ENCODE measurements around the gene CFAP210.
A peak's percentile ranks its signal among the peaks of the same experiment; 100 is the strongest.

Gene CFAP210, protein sequence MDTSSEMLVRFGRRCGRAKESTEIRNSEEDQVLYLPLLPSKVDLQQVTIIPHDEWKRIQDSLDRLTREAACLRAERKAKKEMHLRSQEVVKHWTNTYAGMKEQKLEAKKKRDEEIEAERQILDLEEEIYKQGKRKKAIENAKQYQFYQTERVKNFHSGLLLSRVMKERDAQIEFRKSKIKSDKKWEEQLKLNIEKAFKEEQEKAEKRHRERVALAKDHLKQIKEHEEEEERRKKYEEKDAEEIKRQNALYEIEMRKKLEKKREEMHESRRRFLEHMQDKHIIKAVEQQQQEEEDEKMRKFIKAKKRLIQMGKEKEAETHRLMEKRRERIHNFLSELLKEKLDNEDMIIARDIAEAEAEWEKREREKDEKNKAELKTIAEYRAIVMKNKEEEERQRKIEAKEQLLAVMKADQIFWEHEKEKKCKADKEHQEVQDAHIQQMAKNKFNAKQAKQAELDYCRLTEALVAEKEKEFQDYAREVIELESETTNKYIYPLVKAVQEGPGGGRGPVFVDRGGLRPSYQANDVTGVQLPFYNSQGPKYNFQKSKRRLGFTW

GRCh38 chr2:169694113-169694893, at the start of gene CFAP210, which contains the start of gene PHOSPHO2:
Gene CFAP210 (minus strand): TSS chr2:169694405. CDS start chr2:169694327, 78 bp downstream.
Gene PHOSPHO2 (plus strand): TSS chr2:169694469. CDS start chr2:169700972, 6,503 bp downstream.
- peak; percentile 99 for DNase-seq

GRCh38 chr2:169743549-169743948, 49.3 kb upstream of the CFAP210 start:
- DNase-seq, result no peak

GRCh38 chr2:169739351-169739750, 45.1 kb upstream of the CFAP210 start:
- no peak for DNase-seq

GRCh38 chr2:169738566-169739229, 44.5 kb upstream of the CFAP210 start:
- DNase-seq, result no peak

DNA sequence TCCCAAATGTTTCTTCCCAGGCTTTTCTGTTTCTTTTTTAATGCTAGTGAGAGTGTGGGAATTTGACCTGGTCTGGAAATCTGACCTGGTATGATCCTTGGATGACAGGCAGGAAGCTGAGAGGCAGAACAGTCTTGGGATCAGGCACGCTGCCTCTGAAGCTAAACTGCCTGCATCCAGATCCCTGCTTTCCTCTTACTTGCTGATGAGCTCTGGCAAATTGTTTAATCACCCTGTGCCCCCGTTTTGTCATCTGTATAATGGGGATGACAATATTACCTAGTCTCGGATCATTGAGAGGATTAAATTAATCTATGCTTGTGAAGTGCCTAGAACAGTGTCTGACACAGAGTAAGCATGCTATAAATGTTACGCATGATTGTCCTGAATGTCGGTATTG, 42.7 kb upstream of the CFAP210 start:
- DNase-seq, result no peak

- DNase-seq, result no peak
Observed at GRCh38 chr2:169735623-169736022, 41.4 kb upstream of the CFAP210 start.

GRCh38 chr2:169734169-169734847, 40.1 kb upstream of the CFAP210 start:
- DNase-seq, result peak; percentile 69

DNA sequence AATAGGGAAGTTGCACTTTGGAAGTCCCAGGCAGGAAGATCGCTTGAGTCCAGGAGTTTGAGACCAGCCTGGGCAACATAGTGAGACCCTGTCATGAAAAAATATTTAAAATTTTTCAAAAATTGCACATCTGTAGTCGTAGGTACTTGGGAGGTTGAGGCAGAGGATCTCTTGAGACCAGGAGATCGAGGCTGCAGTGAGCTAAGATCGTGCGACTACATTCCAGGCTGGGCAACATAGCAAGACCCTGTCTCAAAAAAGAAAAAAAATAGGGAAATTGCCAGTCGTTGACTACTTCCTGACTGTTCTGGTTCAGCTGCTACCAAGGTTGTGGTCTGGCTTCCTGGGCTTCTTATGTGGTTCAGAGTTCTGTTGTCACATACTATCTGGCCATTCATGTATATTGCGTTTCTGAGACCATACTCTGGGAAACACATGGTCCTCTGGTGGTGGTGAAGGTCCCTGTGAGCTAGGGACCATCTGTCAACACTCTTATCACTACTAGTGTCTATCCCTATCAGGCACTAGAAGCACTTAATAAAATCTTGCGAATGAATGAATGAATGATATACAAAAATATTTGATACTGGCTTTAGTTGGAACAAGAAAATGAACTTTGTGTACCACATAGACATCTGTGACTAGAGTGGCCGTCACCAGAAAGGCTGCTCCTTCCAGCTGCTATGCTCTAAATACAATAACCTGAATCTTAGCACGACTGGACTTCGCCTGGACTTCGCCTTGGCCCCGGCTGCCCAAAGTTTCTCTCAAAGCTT, 38.6 kb upstream of the CFAP210 start:
- no peak for DNase-seq

DNA sequence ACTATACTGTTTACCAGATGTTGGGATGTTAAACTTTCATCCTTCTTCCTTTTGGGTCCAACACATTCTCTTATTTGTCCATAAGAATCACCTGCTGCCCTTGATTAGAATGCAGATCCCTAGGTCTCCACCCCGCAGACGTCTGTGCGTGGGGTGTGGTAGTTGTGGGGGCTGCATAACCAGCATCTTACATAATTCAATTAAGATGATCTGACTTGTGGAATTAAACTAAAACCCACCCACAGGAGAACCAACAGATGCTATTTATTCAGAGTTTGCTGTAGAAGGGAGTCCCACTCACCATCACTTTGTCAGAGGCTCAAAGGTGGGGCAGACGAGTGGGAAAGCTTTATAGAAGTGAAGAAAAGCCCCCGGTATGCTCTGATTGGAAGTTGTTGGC, 37.9 kb upstream of the CFAP210 start:
- DNase-seq, result no peak

- no peak for DNase-seq
Observed at GRCh38 chr2:169729274-169729605, 35.0 kb upstream of the CFAP210 start.

DNA sequence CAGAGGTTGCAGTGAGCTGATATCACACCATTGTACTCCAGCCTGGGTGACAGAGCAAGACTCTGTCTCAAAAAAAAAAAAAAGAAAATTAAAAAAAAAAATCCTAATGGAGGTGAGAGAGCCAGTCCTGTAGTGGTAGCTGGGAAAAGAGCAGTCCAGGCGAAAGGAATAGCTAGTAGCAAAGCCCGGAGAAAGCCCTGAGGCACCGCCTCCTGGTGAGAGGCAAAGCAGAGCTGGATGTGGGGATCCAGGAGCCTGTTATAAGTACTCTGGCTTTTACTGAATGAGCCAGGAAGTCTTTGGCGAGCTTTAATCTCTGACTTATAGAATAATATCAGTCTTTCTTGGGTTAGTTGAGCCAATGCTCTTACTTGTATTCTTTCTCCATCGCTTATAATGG, 32.9 kb upstream of the CFAP210 start:
- DNase-seq, result no peak

- DNase-seq, result no peak
Observed at GRCh38 chr2:169721016-169721415, 26.8 kb upstream of the CFAP210 start.

- DNase-seq, result no peak
Observed at GRCh38 chr2:169718930-169719504, 24.8 kb upstream of the CFAP210 start.

GRCh38 chr2:169717691-169718063, 23.5 kb upstream of the CFAP210 start:
- no peak for DNase-seq

- no peak for DNase-seq
Observed at GRCh38 chr2:169716938-169717690, 22.9 kb upstream of the CFAP210 start.

- DNase-seq, result no peak
Observed at GRCh38 chr2:169716238-169716886, 22.2 kb upstream of the CFAP210 start.

DNA sequence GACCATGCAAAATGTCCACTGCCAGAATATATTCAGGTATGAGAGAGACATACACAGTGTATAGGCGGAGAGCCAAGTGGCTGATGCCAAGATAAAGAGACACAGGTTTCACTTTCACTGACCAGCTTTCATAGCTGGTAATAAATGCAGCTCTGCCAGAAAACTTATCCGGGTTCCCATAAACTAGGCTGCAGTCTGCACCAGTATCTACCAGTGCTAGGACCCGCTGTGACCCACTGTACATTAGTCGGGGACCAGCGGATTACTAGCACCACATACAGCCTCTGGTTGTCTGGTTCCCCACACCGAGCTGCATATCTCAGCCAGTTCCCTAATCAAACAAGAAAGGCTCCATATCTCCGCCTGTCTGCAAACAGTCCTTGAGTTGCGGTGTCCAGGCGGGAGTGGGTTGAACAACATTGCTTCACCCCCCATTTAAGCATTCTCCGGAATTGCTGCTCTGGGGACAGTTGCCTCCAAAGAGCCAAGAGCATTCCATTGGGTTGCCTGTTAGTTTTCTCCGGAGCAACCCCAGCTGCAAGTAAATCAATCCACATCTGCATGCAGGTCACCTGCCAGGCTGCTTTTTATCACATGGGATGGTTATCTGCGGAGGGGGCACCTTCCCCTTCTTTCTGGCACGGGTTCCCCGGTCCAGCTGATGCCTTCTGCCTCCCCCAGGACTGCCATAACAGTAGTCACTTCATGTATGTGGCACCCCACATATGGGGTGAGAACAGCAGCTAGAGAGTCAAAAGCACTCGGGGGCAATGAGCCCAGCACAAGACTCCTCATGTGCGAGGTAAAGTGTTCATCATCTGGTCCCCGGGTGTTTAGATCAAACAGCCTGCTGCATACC, 21.4 kb upstream of the CFAP210 start:
- DNase-seq, result no peak

DNA sequence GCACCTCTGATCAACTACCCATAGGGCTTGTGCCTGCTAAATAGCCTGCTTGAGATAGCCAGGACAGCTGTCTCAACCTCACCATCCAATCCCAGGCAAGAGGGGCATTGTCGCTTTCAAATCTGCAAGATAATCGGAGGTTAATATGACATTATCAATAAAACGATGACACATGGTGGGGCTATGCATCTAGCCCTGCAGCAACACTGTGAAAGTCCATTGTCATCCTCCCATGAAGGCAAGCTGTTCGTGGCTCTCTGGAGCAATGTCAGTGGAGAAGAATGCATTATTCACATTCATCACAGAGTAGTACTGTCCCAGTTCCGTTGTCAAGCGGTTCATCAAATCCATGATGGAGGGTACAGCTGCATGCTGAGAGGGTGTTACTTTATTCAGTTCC, 20.5 kb upstream of the CFAP210 start:
- DNase-seq, result no peak

- DNase-seq, result no peak
Observed at GRCh38 chr2:169713331-169713730, 19.1 kb upstream of the CFAP210 start.
